GM23338 (cell line): Measurements from ENCODE around the gene CPSF3. TPM values are rescaled to one million over a fixed set of nuclear protein-coding genes. Genes with fewer than 3 reads are reported as not detected.

ENCODE experiments used
- CTCF ChIP-seq, 2 experiments: fragments of 200-600 bp in 1 of 2; sonication (generic) in 1 of 2; conservative IDR thresholded peaks; 2 replicates each; pipeline versions ENCODE4 v1.5.1 to v1.6.1; 2016 to 2017; ENCODE audit warnings: antibody characterized with exemption in 2 of 2, low read depth in 2 of 2, mild to moderate bottlenecking in 2 of 2, moderate library complexity in 1 of 2
- ETS1 ChIP-seq: IDR thresholded peaks from 2 replicates; pipeline ENCODE4 v1.6.1; 2016; ENCODE audit warnings: antibody characterized with exemption
- EZH2 ChIP-seq: fragments of 200-600 bp; sonication (generic); IDR thresholded peaks from one replicate; pipeline ENCODE4 v1.8.0; 2017; ENCODE audit warnings: antibody characterized with exemption, mild to moderate bottlenecking, low read depth; ENCODE audit not compliant: unreplicated experiment
- JUNB ChIP-seq: IDR thresholded peaks from one replicate; pipeline ENCODE4 v1.6.1; 2016; ENCODE audit warnings: antibody characterized with exemption; ENCODE audit not compliant: unreplicated experiment
- NANOG ChIP-seq: IDR thresholded peaks from 2 replicates; pipeline ENCODE4 v1.6.1; 2016; ENCODE audit warnings: antibody characterized with exemption, borderline replicate concordance
- POLR2AphosphoS5 ChIP-seq: IDR thresholded peaks from 2 replicates; pipeline ENCODE4 v1.6.1; 2016; ENCODE audit warnings: antibody characterized with exemption, low read depth
- STAT1 ChIP-seq: IDR thresholded peaks from one replicate; pipeline ENCODE4 v1.6.1; 2016; ENCODE audit warnings: antibody characterized with exemption; ENCODE audit not compliant: unreplicated experiment
- ZNF114 ChIP-seq: fragments of 250-450 bp; sonication (Bioruptor Pico); IDR thresholded peaks from 2 replicates; pipeline ENCODE4 v1.5.0; 2020; ENCODE audit warnings: mild to moderate bottlenecking, moderate library complexity
- ZNF331 ChIP-seq: fragments of 250-450 bp; sonication (Bioruptor Pico); IDR thresholded peaks from 2 replicates; pipeline ENCODE4 v1.5.0; 2020; ENCODE audit warnings: low read depth, mild to moderate bottlenecking, moderate library complexity
- ZNF462 ChIP-seq: fragments of 250-450 bp; sonication (Bioruptor Pico); IDR thresholded peaks from 2 replicates; pipeline ENCODE4 v1.5.0; 2020; ENCODE audit warnings: mild to moderate bottlenecking, moderate library complexity
- polyA plus RNA-seq: library from polyadenylated mRNA; unstranded; fragments of >200 nt; fragmentation: Nextera tagmentation; extraction: Ambion mirVana; gene quantifications from 2 replicates; pipeline ENCODE4 v1.2.1, GENCODE V29; 2016
- total RNA-seq: library from RNA; depleted of rRNA; stranded (reverse); fragments of >200 nt; shearing (Covaris generic); gene quantifications from 2 replicates; pipeline ENCODE4 v1.2.3, GENCODE V29; 2014

The CPSF3 gene
- total and polyA plus RNA-seq, 2 experiments from 2014 or later: 77.1 to 105 TPM

- TF ChIP-seq ZNF462 (CRISPR knock-in tag): no peak
- TF ChIP-seq NANOG: no peak
- TF ChIP-seq STAT1: no peak
- TF ChIP-seq EZH2: no peak
- TF ChIP-seq CTCF (conservative IDR thresholded peaks at IDR 0.05; ENCODE audit: low read depth in 2 of 2): no peak
- no peak for TF ChIP-seq ZNF114
- TF ChIP-seq ETS1: no peak
- no peak for TF ChIP-seq JUNB
- TF ChIP-seq POLR2AphosphoS5: no peak
- TF ChIP-seq ZNF331: no peak
Observed at GRCh38 chr2:9388199-9388681, 35.2 kb upstream of the CPSF3 start (continued).
